ENCODE measurements around the gene PIBF1.

PIBF1 gene

GRCh38 chr13:72985610-72986009, 203.7 kb downstream of the PIBF1 start:
- H3K27ac ChIP-seq, result no peak overlapping the region
- TF ChIP-seq ZFX (IDR thresholded peaks at IDR 0.05; ENCODE audit: borderline replicate concordance), result no peak
- TF ChIP-seq CTCF (IDR thresholded peaks at IDR 0.05), result no peak

DNA sequence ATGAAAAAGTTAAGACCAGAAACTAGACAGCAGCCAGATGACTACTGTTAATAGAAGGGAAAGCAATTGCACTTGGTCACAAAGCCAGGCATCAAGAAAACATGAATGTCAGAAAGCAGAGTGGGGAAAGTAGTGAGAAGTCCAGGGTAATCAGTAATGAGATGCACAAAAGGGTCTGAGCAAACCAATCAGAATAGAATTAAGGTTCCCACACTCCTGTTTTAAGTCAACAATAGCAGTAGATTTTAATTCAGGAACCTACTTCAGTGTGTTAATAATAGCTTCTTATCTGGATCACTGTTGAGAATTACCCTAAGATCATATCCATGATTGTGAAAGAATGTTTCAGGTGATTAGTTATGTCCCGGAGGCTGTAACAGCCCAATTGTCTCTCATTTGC, 204.3 kb downstream of the PIBF1 start:
- TF ChIP-seq CTCF (IDR thresholded peaks at IDR 0.05), result no peak
- no peak for TF ChIP-seq ZFX (IDR thresholded peaks at IDR 0.05; ENCODE audit: borderline replicate concordance)
- no peak overlapping the region for H3K27ac ChIP-seq

GRCh38 chr13:72990953-72991352, 209.0 kb downstream of the PIBF1 start:
- no peak overlapping the region for H3K27ac ChIP-seq
- TF ChIP-seq CTCF (IDR thresholded peaks at IDR 0.05) (no peak), ZFX (IDR thresholded peaks at IDR 0.05; ENCODE audit: borderline replicate concordance) (no peak)

- TF ChIP-seq ZFX (IDR thresholded peaks at IDR 0.05; ENCODE audit: borderline replicate concordance) (no peak), CTCF (IDR thresholded peaks at IDR 0.05) (no peak)
Observed at GRCh38 chr13:72998012-72998411, 216.1 kb downstream of the PIBF1 start.

GRCh38 chr13:73000027-73000674, 218.2 kb downstream of the PIBF1 start:
- H3K27ac ChIP-seq, result 0 out of 2 replicates have a peak overlapping the region, but pooled peaks have one; percentile 6
- TF ChIP-seq ZFX (IDR thresholded peaks at IDR 0.05; ENCODE audit: borderline replicate concordance), result no peak
- no peak for TF ChIP-seq CTCF (IDR thresholded peaks at IDR 0.05)

More at GRCh38 chr13:72998012-72998411, 216.1 kb downstream of the PIBF1 start:
- H3K27ac ChIP-seq, result no peak overlapping the region

DNA sequence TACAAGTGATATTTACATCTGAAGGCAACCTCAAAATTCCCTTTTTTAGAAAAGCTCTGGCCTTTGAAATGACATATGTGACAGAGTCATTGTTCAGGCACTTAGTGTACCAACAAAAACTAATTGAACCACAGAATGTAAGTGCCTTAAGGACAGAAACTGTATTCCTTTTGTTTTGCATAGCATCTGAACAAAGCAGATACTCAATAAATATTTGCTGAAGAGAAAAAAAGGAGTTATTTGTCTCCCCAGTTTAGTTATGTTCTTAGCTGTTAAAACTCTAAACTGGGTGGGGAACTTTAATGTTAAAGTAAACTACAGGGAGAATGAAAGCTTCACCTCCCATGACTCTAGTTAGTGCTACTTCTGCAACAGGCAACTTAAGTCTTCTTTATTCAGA, 220.0 kb downstream of the PIBF1 start:
- no peak for TF ChIP-seq ZFX (IDR thresholded peaks at IDR 0.05; ENCODE audit: borderline replicate concordance)
- no peak for TF ChIP-seq CTCF (IDR thresholded peaks at IDR 0.05)
- no peak overlapping the region for H3K27ac ChIP-seq

DNA sequence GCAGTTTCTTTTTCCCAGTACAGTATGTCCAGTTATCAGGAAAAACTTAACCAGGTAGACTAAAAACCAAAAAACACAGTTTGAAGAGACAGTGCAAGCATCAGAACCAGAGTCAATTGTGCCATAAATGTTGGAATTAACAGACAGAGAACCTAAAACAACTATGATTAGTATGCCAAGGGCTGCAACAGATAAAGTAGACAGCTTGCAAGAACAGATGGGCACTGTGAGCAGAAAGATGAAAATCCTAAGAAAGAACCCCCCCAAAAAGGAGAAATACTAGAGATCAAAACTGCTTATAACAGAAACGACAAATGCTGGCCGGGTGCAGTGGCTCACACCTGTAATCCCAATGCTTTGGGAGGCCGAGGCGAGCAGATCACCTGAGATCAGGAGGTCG, 229.8 kb downstream of the PIBF1 start:
- no peak overlapping the region for H3K27ac ChIP-seq
- TF ChIP-seq CTCF (IDR thresholded peaks at IDR 0.05) (no peak), ZFX (IDR thresholded peaks at IDR 0.05; ENCODE audit: borderline replicate concordance) (no peak)
